AG10803 (cell line): ENCODE results near the gene HMX2.
"Not testable (repeated sequence)": the region's sequence is repeated elsewhere in the genome, so short reads cannot be mapped to it uniquely, and the experiment has no call there.

ENCODE experiments used
- DNase-seq: peaks from one replicate; pipeline ENCODE4 v3.0.0; 2010; ENCODE audit warnings: low read depth
- H3K4me3 ChIP-seq: 2 replicates; pipeline ENCODE4 v1.5.1; 2011; ENCODE audit warnings: mild to moderate bottlenecking, low read length, control low read depth
- CTCF ChIP-seq: conservative IDR thresholded peaks from 2 replicates; pipeline ENCODE4 v1.5.1; 2011; ENCODE audit warnings: mild to moderate bottlenecking, low read length, control low read depth, inconsistent platforms

HMX2 gene

GRCh38 chr10:123165445-123166072, 17.6 kb downstream of the HMX2 start:
- H3K4me3 ChIP-seq: no peak overlapping the region
- TF ChIP-seq CTCF: no peak
- no peak for DNase-seq

- no peak for TF ChIP-seq CTCF
- H3K4me3 ChIP-seq: no peak overlapping the region
- no peak for DNase-seq
These were observed 18.7 kb downstream of the HMX2 start for GRCh38 chr10:123166618-123167017.

GRCh38 chr10:123170961-123171360, 23.0 kb downstream of the HMX2 start:
- TF ChIP-seq CTCF: no peak
- no peak overlapping the region for H3K4me3 ChIP-seq
- DNase-seq: no peak

GRCh38 chr10:123171616-123172015, 23.7 kb downstream of the HMX2 start:
- not testable (repeated sequence) for DNase-seq, H3K4me3 ChIP-seq

- no peak overlapping the region for H3K4me3 ChIP-seq
- no peak for TF ChIP-seq CTCF
- DNase-seq: no peak
These were observed 27.8 kb downstream of the HMX2 start for GRCh38 chr10:123175389-123176387.

GRCh38 chr10:123178390-123178789, 30.5 kb downstream of the HMX2 start:
- not testable (repeated sequence) for DNase-seq, H3K4me3 ChIP-seq

GRCh38 chr10:123180101-123181090, 32.5 kb downstream of the HMX2 start:
- no peak overlapping the region for H3K4me3 ChIP-seq
- no peak for DNase-seq
- no peak for TF ChIP-seq CTCF
